Endothelial cell of umbilical vein (primary cell): ENCODE measurements around the gene HYOU1. TPM values are rescaled to one million over a fixed set of nuclear protein-coding genes. Genes with fewer than 3 reads are reported as not detected.

Experiments used
- BruUV-seq: library from RNA; stranded (reverse); fragments of 400-500 nt; replicated peaks from 2 replicates; lab custom pipeline; 2021; lab: Mats Ljungman, UMichigan
- CTCF ChIA-PET: fragments of 300-600, 350-600 bp; sonication (Branson Sonifier 250); formaldehyde crosslinking; loops from one replicate; lab custom pipeline; 2021; ENCODE audit warnings: antibody characterized with exemption, inconsistent platforms; lab: Charles Lee
- POLR2A ChIA-PET: fragments of 300-600, 350-600 bp; sonication (Branson Sonifier 250); formaldehyde crosslinking; loops from one replicate; lab custom pipeline; 2021; ENCODE audit warnings: antibody characterized with exemption, inconsistent platforms; lab: Charles Lee
- DNase-seq: peaks from one replicate; pipeline ENCODE4 v3.0.0-alpha.2; 2011; ENCODE audit warnings: low read depth, low spot score
- FAIRE-seq: peaks from 2 replicates; lab custom pipeline; 2011; peaks lifted over from hg19 to GRCh38; lab: Jason Lieb, UNC
- H2AFZ ChIP-seq: 2 replicates; pipeline ENCODE4 v1.6.0; 2012; ENCODE audit warnings: low read depth, low read length, control low read depth, inconsistent platforms
- H3K27ac ChIP-seq: 2 replicates; pipeline ENCODE4 v1.5.1; 2011; ENCODE audit warnings: low read depth, mild to moderate bottlenecking, control low read depth, low read length, moderate library complexity; ENCODE audit not compliant: insufficient read depth
- H3K27me3 ChIP-seq, 2 experiments: 2 replicates each; pipeline versions ENCODE4 v1.6.0 to v1.6.1; 2011; ENCODE audit warnings: low read length in 2 of 2, mixed read lengths in 1 of 2; ENCODE audit not compliant: control insufficient read depth in 2 of 2, insufficient read depth in 2 of 2
- H3K36me3 ChIP-seq, 2 experiments: 2 replicates in 1 of 2; 3 replicates in 1 of 2; pipeline ENCODE4 v1.5.1; 2011; ENCODE audit warnings: low read length in 2 of 2, mild to moderate bottlenecking in 1 of 2, moderate library complexity in 1 of 2; ENCODE audit not compliant: control insufficient read depth in 2 of 2, insufficient read depth in 2 of 2; ENCODE audit errors: extremely low read depth in 1 of 2
- H3K4me1 ChIP-seq: 3 replicates; pipeline ENCODE4 v1.5.1; 2011; ENCODE audit warnings: mild to moderate bottlenecking, low read length; ENCODE audit not compliant: control insufficient read depth, insufficient read depth; ENCODE audit errors: extremely low read depth
- H3K4me2 ChIP-seq: 2 replicates; pipeline ENCODE4 v1.6.1; 2011; ENCODE audit warnings: low read length, control low read depth, mixed read lengths; ENCODE audit not compliant: insufficient read depth
- H3K4me3 ChIP-seq, 3 experiments: fragments of 200-600 bp in 1 of 3; sonication (generic), shearing (Covaris generic) in 1 of 3; replicated peaks in 1 of 3; 2 replicates each; pipeline ENCODE4 v1.5.1; 2011 to 2016; ENCODE audit warnings: control low read depth in 3 of 3, low read length in 3 of 3, mild to moderate bottlenecking in 2 of 3, inconsistent platforms in 1 of 3, low read depth in 1 of 3, moderate library complexity in 1 of 3; ENCODE audit not compliant: insufficient read depth in 1 of 3
- H3K79me2 ChIP-seq: 2 replicates; pipeline ENCODE4 v1.6.0; 2012; ENCODE audit warnings: low read length, inconsistent platforms; ENCODE audit not compliant: control insufficient read depth, insufficient read depth
- H3K9ac ChIP-seq: replicated peaks from 2 replicates; pipeline ENCODE3; 2011; ENCODE audit warnings: low read length, control low read depth; ENCODE audit not compliant: insufficient read depth; ENCODE audit errors: extremely low read depth
- H3K9me1 ChIP-seq: replicated peaks from 3 replicates; pipeline ENCODE4 v1.6.0; 2011; ENCODE audit warnings: mild to moderate bottlenecking, low read length; ENCODE audit not compliant: control insufficient read depth, insufficient read depth; ENCODE audit errors: extremely low read depth
- H3K9me3 ChIP-seq: replicated peaks from 2 replicates; pipeline ENCODE4 v1.5.1; 2012; ENCODE audit warnings: low read length, inconsistent platforms; ENCODE audit not compliant: control insufficient read depth, insufficient read depth
- H4K20me1 ChIP-seq: replicated peaks from 2 replicates; pipeline ENCODE3; 2011; ENCODE audit warnings: mild to moderate bottlenecking, low read length; ENCODE audit not compliant: control insufficient read depth, insufficient read depth; ENCODE audit errors: extremely low read depth
- EZH2 ChIP-seq: IDR thresholded peaks from 2 replicates; pipeline ENCODE4 v1.6.1; 2012; ENCODE audit warnings: borderline replicate concordance, low read depth, mild to moderate bottlenecking, moderate library complexity, low read length, inconsistent platforms; ENCODE audit not compliant: severe bottlenecking
- FOS ChIP-seq: IDR thresholded peaks from 2 replicates; pipeline ENCODE4 v1.6.1; 2011; ENCODE audit warnings: mild to moderate bottlenecking, low read length, moderate library complexity, borderline replicate concordance; ENCODE audit not compliant: insufficient read depth
- GATA2 ChIP-seq: IDR thresholded peaks from 2 replicates; pipeline ENCODE4 v1.7.0; 2011; ENCODE audit warnings: low read depth, mild to moderate bottlenecking, moderate library complexity, mixed read lengths, low read length; ENCODE audit not compliant: insufficient read length, insufficient read depth
- JUN ChIP-seq: IDR thresholded peaks from 2 replicates; pipeline ENCODE4 v1.6.1; 2011; ENCODE audit warnings: borderline replicate concordance, low read depth; ENCODE audit not compliant: insufficient read length, insufficient read depth
- MYC ChIP-seq: IDR thresholded peaks from one replicate; pipeline ENCODE4 v1.6.1; 2011; ENCODE audit warnings: mild to moderate bottlenecking, low read depth, low read length
- POLR2A ChIP-seq: IDR thresholded peaks from 2 replicates; pipeline ENCODE4 v1.6.1; 2012; ENCODE audit warnings: low read depth, mild to moderate bottlenecking, control low read depth, low read length
- POLR2AphosphoS5 ChIP-seq: IDR thresholded peaks from 2 replicates; pipeline ENCODE4 v1.6.1; 2012; ENCODE audit warnings: low read depth, mild to moderate bottlenecking, control low read depth, low read length, moderate library complexity; ENCODE audit not compliant: insufficient read depth
- dilution Hi-C: fragments of 300-500 bp; cut with MboI; formaldehyde crosslinking; loops from one replicate; pipeline ENCODE4 v1.15.0; 2019; ENCODE audit warnings: low sequenced_read_pairs; ENCODE audit not compliant: extremely low pct_ligation_motif_present
- intact Hi-C: fragments of 100-400 bp; cut with micrococcal nuclease; formaldehyde crosslinking; loops from one replicate; pipeline ENCODE4 v1.10.0; 2022
- polyA plus RNA-seq, 4 experiments: library from polyadenylated mRNA; depleted of rRNA in 3 of 4; stranded (reverse) in 3 of 4; unstranded in 1 of 4; fragments of >200 nt; gene quantifications; 2 replicates each; pipeline versions ENCODE4 v1.2.1 to v1.2.3, GENCODE V29; 2011 to 2012; ENCODE audit warnings: missing spikeins in 1 of 4
- total RNA-seq: library from RNA; stranded (reverse); gene quantifications from 2 replicates; pipeline ENCODE4 v1.2.3, GENCODE V29; 2021
- TF ChIP-seq, protein P1 (sequence below): IDR thresholded peaks from 2 replicates; pipeline ENCODE4 v1.6.1; 2011; ENCODE audit not compliant: insufficient read depth, insufficient read length
- TF ChIP-seq, protein P2 (sequence below), 2 donors: IDR thresholded peaks; 1 replicate in 1 of 2; 2 replicates in 1 of 2; pipeline ENCODE4 v1.5.1; 2011; ENCODE audit warnings: low read length in 2 of 2, mild to moderate bottlenecking in 2 of 2, moderate library complexity in 2 of 2, control low read depth in 1 of 2, inconsistent platforms in 1 of 2, low read depth in 1 of 2; ENCODE audit not compliant: insufficient read depth in 1 of 2; ENCODE audit errors: extremely low read depth in 1 of 2

The HYOU1 gene
- total and polyA plus RNA-seq, 2 donors (not counting 3 experiments of a cell fraction or from before 2014, with no cell fraction given) = 302 to 318 TPM

DNA sequence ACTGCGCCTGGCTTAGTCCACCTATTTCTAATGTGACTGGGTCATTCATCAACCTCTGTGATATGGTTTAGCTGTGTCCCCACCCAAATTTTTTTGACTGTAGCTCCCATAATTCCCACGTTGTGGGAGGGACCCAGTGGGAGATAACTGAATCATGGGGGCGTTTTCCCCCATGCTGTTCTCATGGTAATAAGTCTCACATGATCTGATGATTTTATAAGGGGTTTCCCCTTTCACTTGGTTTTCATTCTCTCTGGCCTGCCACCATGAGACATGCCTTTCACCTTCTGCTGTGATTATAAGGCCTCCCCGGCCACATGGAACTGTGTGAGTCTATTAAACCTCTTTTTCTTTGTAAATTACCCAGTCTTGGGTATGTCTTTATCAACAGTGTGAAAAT lies 50.3 kb downstream of the HYOU1 start:
- H3K79me2 ChIP-seq = no peaks in the 10 kb centered on the region
- H3K4me1 ChIP-seq = no peaks in the 10 kb centered on the region
- TF ChIP-seq, protein P1, sequence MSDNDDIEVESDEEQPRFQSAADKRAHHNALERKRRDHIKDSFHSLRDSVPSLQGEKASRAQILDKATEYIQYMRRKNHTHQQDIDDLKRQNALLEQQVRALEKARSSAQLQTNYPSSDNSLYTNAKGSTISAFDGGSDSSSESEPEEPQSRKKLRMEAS = no peak
- no peak for TF ChIP-seq JUN
- no peak for TF ChIP-seq EZH2
- no peak for TF ChIP-seq POLR2A
- TF ChIP-seq, protein P2, sequence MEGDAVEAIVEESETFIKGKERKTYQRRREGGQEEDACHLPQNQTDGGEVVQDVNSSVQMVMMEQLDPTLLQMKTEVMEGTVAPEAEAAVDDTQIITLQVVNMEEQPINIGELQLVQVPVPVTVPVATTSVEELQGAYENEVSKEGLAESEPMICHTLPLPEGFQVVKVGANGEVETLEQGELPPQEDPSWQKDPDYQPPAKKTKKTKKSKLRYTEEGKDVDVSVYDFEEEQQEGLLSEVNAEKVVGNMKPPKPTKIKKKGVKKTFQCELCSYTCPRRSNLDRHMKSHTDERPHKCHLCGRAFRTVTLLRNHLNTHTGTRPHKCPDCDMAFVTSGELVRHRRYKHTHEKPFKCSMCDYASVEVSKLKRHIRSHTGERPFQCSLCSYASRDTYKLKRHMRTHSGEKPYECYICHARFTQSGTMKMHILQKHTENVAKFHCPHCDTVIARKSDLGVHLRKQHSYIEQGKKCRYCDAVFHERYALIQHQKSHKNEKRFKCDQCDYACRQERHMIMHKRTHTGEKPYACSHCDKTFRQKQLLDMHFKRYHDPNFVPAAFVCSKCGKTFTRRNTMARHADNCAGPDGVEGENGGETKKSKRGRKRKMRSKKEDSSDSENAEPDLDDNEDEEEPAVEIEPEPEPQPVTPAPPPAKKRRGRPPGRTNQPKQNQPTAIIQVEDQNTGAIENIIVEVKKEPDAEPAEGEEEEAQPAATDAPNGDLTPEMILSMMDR (IDR thresholded peaks at IDR 0.05; ENCODE audit: extremely low read depth in 1 of 2, insufficient read depth in 1 of 2, low read depth in 1 of 2, low read length in 2 of 2) = no peak
- no peak for TF ChIP-seq POLR2AphosphoS5
- TF ChIP-seq FOS = no peak
- TF ChIP-seq GATA2 = no peak
- no peak for TF ChIP-seq MYC
- H3K9me1 ChIP-seq = no peaks in the 10 kb centered on the region
- FAIRE-seq (no peak), DNase-seq (no peak)
- no peak overlapping the region for H3K27ac ChIP-seq
- peaks cover 2 to 6% of the 10 kb centered on the region in 2 experiments for H3K36me3 ChIP-seq
- H3K4me2 ChIP-seq = no peak overlapping the region
- H3K27me3 ChIP-seq = no peaks in the 10 kb centered on the region
- no peaks in the 10 kb centered on the region for H3K9me3 ChIP-seq
- H4K20me1 ChIP-seq = no peaks in the 10 kb centered on the region
- no peak overlapping the region for H3K4me3 ChIP-seq
- dilution Hi-C loops = no loop called here
- no peak overlapping the region for H2AFZ ChIP-seq
- intact Hi-C loops = no loop called here
- no peak overlapping the region for H3K9ac ChIP-seq
- no TSS peak for BruUV-seq
- POLR2A ChIA-PET = no interaction called here
- CTCF ChIA-PET = no interaction called here
